Measurements from ENCODE around the gene DCDC2B. TPM values are rescaled to one million over a fixed set of nuclear protein-coding genes. Genes with fewer than 3 reads are reported as not detected.

Gene DCDC2B
- total and polyA plus RNA-seq, 2 experiments from 2014 or later = 0.21 TPM; not detected in 1

GRCh38 chr1:32195972-32196823 lies 12.7 kb upstream of the DCDC2B start:
- no peak overlapping the region for H3K4me3 Mint-ChIP-seq

More at GRCh38 chr1:32195972-32196823, 12.7 kb upstream of the DCDC2B start:
- no peaks in the 10 kb centered on the region for H3K79me2 ChIP-seq (replicated peaks; ENCODE audit: insufficient read depth)
- Mint-ChIP-seq H3K27ac (no peak overlapping the region), H3K4me1 (peaks cover 30% of the 10 kb centered on the region), H3K27me3 (ENCODE audit: insufficient read depth, low read depth, poor library complexity) (peaks cover 22% of the 10 kb centered on the region), H3K9me3 (no peaks in the 10 kb centered on the region; the same call in 2 of the 3 replicates), H3K36me3 (ENCODE audit: low read depth) (peaks cover 72% of the 10 kb centered on the region)
- peaks cover 41% of the 10 kb centered on the region for H3K36me3 ChIP-seq (ENCODE audit: insufficient read depth)
- H3K4me2 ChIP-seq = no peak overlapping the region
- DNase-seq (ENCODE audit: low spot score) = no peak
- no peak for TF ChIP-seq CTCF (conservative IDR thresholded peaks at IDR 0.05; ENCODE audit: low read depth in 2 of 2)
- TF ChIP-seq JUNB (IDR thresholded peaks at IDR 0.05; ENCODE audit: unreplicated experiment) = no peak
- no peak for TF ChIP-seq POLR2AphosphoS5 (IDR thresholded peaks at IDR 0.05; ENCODE audit: low read depth)
- no peak for TF ChIP-seq EZH2 (IDR thresholded peaks at IDR 0.05; ENCODE audit: low read depth, unreplicated experiment)
- no peak for TF ChIP-seq ZNF462 (CRISPR knock-in tag; IDR thresholded peaks at IDR 0.05)
- TF ChIP-seq STAT1 (IDR thresholded peaks at IDR 0.05; ENCODE audit: unreplicated experiment) = no peak
- TF ChIP-seq CREB1 (CRISPR knock-in tag; IDR thresholded peaks at IDR 0.05; ENCODE audit: low read depth) = no peak
- TF ChIP-seq ZNF114 (CRISPR knock-in tag; IDR thresholded peaks at IDR 0.05) = no peak
- H4K20me1 ChIP-seq (replicated peaks; ENCODE audit: insufficient read depth) = peaks cover 4% of the 10 kb centered on the region
- no peak for ATAC-seq
- H3K9me2 ChIP-seq (ENCODE audit: insufficient read depth) = no peaks in the 10 kb centered on the region
- H3K27ac ChIP-seq (ENCODE audit: low read depth) = no peak overlapping the region
- H3K4me1 ChIP-seq (ENCODE audit: insufficient read depth) = peaks cover 18% of the 10 kb centered on the region
- H3K4me3 ChIP-seq = no peak overlapping the region
- H3F3A ChIP-seq (replicated peaks; ENCODE audit: low read depth) = peaks cover 27% of the 10 kb centered on the region; the same call in 1 of the 2 replicates
- no peak overlapping the region for H2AFZ ChIP-seq
- no peaks in the 10 kb centered on the region for H3K27me3 ChIP-seq (ENCODE audit: insufficient read depth)

Measured in GM23338 (cell line).